Measurements from ENCODE around the gene ZC3H14. TPM values are rescaled to one million over a fixed set of nuclear protein-coding genes. Genes with fewer than 3 reads are reported as not detected.

The ZC3H14 gene
- polyA plus RNA-seq, 1 of the 3 experiments (the other 2 are of a cell fraction) = 61.5 TPM

DNA sequence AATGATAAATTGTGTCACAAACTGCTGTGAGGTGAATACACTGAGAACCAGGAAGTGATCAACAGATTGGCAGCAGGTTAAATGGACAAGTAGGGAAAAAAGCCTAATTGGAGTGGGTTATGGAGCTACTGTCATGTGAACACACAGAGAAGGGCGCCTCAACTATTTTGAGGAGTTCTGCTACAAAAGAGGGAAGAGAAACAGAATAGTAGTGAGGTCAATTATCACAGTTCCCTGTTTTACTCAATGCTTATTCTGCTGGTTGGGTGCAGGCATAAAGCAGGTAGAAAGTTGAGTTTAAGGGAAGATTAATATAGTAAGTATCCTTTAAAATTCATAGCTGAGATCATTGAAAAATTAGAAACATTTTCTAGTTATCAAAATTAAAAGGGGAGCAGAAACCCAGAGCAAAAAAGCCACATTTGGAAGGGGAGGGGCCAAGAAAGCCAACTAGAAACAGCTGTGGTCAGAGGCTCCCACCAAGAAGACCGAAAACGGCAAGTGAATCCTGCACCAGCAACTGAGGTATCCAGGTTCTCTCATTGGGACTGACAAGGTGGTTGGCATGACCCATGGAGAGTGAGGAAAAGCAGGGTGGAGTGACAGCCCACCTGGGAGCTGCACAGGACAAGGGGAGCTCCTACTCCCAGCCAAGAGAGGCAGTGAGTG lies 105.7 kb downstream of the ZC3H14 start:
- no peaks in the 10 kb centered on the region for H3K27me3 ChIP-seq (ENCODE audit: insufficient read depth)
- no peaks in the 10 kb centered on the region for H4K20me1 ChIP-seq (ENCODE audit: insufficient read depth)
- TF ChIP-seq, protein P1, sequence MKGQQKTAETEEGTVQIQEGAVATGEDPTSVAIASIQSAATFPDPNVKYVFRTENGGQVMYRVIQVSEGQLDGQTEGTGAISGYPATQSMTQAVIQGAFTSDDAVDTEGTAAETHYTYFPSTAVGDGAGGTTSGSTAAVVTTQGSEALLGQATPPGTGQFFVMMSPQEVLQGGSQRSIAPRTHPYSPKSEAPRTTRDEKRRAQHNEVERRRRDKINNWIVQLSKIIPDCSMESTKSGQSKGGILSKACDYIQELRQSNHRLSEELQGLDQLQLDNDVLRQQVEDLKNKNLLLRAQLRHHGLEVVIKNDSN (IDR thresholded peaks at IDR 0.05; ENCODE audit: borderline replicate concordance, low read depth) = no peak
- TF ChIP-seq RXRA (IDR thresholded peaks at IDR 0.05; ENCODE audit: borderline replicate concordance, low read depth) = no peak
- TF ChIP-seq, protein P2, sequence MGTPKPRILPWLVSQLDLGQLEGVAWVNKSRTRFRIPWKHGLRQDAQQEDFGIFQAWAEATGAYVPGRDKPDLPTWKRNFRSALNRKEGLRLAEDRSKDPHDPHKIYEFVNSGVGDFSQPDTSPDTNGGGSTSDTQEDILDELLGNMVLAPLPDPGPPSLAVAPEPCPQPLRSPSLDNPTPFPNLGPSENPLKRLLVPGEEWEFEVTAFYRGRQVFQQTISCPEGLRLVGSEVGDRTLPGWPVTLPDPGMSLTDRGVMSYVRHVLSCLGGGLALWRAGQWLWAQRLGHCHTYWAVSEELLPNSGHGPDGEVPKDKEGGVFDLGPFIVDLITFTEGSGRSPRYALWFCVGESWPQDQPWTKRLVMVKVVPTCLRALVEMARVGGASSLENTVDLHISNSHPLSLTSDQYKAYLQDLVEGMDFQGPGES (IDR thresholded peaks at IDR 0.05; ENCODE audit: low read depth, low read length) = no peak
- TF ChIP-seq TAF1 (IDR thresholded peaks at IDR 0.05; ENCODE audit: borderline replicate concordance, low read depth, low read length) = no peak
- TF ChIP-seq, protein P3, sequence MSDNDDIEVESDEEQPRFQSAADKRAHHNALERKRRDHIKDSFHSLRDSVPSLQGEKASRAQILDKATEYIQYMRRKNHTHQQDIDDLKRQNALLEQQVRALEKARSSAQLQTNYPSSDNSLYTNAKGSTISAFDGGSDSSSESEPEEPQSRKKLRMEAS (IDR thresholded peaks at IDR 0.05; ENCODE audit: low read depth) = no peak
- TF ChIP-seq, protein P4, sequence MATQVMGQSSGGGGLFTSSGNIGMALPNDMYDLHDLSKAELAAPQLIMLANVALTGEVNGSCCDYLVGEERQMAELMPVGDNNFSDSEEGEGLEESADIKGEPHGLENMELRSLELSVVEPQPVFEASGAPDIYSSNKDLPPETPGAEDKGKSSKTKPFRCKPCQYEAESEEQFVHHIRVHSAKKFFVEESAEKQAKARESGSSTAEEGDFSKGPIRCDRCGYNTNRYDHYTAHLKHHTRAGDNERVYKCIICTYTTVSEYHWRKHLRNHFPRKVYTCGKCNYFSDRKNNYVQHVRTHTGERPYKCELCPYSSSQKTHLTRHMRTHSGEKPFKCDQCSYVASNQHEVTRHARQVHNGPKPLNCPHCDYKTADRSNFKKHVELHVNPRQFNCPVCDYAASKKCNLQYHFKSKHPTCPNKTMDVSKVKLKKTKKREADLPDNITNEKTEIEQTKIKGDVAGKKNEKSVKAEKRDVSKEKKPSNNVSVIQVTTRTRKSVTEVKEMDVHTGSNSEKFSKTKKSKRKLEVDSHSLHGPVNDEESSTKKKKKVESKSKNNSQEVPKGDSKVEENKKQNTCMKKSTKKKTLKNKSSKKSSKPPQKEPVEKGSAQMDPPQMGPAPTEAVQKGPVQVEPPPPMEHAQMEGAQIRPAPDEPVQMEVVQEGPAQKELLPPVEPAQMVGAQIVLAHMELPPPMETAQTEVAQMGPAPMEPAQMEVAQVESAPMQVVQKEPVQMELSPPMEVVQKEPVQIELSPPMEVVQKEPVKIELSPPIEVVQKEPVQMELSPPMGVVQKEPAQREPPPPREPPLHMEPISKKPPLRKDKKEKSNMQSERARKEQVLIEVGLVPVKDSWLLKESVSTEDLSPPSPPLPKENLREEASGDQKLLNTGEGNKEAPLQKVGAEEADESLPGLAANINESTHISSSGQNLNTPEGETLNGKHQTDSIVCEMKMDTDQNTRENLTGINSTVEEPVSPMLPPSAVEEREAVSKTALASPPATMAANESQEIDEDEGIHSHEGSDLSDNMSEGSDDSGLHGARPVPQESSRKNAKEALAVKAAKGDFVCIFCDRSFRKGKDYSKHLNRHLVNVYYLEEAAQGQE (IDR thresholded peaks at IDR 0.05; ENCODE audit: low read depth, low read length) = no peak
- TF ChIP-seq, protein P5, sequence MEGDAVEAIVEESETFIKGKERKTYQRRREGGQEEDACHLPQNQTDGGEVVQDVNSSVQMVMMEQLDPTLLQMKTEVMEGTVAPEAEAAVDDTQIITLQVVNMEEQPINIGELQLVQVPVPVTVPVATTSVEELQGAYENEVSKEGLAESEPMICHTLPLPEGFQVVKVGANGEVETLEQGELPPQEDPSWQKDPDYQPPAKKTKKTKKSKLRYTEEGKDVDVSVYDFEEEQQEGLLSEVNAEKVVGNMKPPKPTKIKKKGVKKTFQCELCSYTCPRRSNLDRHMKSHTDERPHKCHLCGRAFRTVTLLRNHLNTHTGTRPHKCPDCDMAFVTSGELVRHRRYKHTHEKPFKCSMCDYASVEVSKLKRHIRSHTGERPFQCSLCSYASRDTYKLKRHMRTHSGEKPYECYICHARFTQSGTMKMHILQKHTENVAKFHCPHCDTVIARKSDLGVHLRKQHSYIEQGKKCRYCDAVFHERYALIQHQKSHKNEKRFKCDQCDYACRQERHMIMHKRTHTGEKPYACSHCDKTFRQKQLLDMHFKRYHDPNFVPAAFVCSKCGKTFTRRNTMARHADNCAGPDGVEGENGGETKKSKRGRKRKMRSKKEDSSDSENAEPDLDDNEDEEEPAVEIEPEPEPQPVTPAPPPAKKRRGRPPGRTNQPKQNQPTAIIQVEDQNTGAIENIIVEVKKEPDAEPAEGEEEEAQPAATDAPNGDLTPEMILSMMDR (IDR thresholded peaks at IDR 0.05) = no peak
- TF ChIP-seq, protein P6, sequence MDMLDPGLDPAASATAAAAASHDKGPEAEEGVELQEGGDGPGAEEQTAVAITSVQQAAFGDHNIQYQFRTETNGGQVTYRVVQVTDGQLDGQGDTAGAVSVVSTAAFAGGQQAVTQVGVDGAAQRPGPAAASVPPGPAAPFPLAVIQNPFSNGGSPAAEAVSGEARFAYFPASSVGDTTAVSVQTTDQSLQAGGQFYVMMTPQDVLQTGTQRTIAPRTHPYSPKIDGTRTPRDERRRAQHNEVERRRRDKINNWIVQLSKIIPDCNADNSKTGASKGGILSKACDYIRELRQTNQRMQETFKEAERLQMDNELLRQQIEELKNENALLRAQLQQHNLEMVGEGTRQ (IDR thresholded peaks at IDR 0.05; ENCODE audit: borderline replicate concordance, low read depth, low read length) = no peak
- TF ChIP-seq FOSL2 (IDR thresholded peaks at IDR 0.05; ENCODE audit: borderline replicate concordance, low read depth) = no peak
- TF ChIP-seq NFIC (IDR thresholded peaks at IDR 0.05; ENCODE audit: borderline replicate concordance) = no peak
- TF ChIP-seq RFX5 (IDR thresholded peaks at IDR 0.05; ENCODE audit: low read length) = no peak
- no peak for TF ChIP-seq CHD2 (IDR thresholded peaks at IDR 0.05; ENCODE audit: low read length, partially characterized antibody)
- no peaks in the 10 kb centered on the region for H3K79me2 ChIP-seq (ENCODE audit: insufficient read depth)
- peaks cover 0 to 24% of the 10 kb centered on the region in 2 experiments; a peak in 2 of 4 replicates for H3K4me1 ChIP-seq (ENCODE audit: control insufficient read depth in 1 of 2, insufficient read depth in 2 of 2, low read depth in 1 of 2, low read length in 1 of 2)
- no peak for DNase-seq
- WGBS (ENCODE audit: low lambda C conversion rate) = 69% methylated on average over 3 of the region's 3 CpGs
- H3K9ac ChIP-seq = no peak overlapping the region
- H3K4me3 ChIP-seq (ENCODE audit: low read depth in 2 of 2, low read length in 1 of 2) = no peak overlapping the region
- H3F3A ChIP-seq (replicated peaks; ENCODE audit: insufficient read depth) = no peaks in the 10 kb centered on the region
- POLR2A ChIA-PET = interaction anchor here (0.6 to 2.7 kb wide), 5 partner anchors 14 to 726 kb away, joined by 3 to 14 read pairs (median 4); no protein-coding TSS in a partner anchor
- H3K9me2 ChIP-seq = no peaks in the 10 kb centered on the region
- peaks cover 0 to 10% of the 10 kb centered on the region in 2 experiments for H3K36me3 ChIP-seq (replicated peaks in 1 of 2; ENCODE audit: control insufficient read depth in 1 of 2, insufficient read depth in 2 of 2, low read length in 1 of 2)
- no peak overlapping the region for H3K4me2 ChIP-seq
- CTCF ChIA-PET = interaction anchor here (0.6 to 4.3 kb wide), 13 partner anchors 9 to 746 kb away, joined by 3 to 45 read pairs (median 5); no protein-coding TSS in a partner anchor
- no peaks in the 10 kb centered on the region for H3K9me3 ChIP-seq
- no peak overlapping the region for H2AFZ ChIP-seq (ENCODE audit: low read depth)
- H3K27ac ChIP-seq (ENCODE audit: low read depth in 2 of 2, low read length in 1 of 2) = peak overlapping the region in 1 of 2 experiments; percentile 85; a peak in 2 of 4 replicates

Data from SK-N-SH (cell line).